ENCODE measurements around the gene SORCS2. TPM values are rescaled to one million over a fixed set of nuclear protein-coding genes. Genes with fewer than 3 reads are reported as not detected.

The SORCS2 gene
- total and polyA plus RNA-seq, 2 of the 4 experiments (the other 2 are of a cell fraction), result 0.36 to 0.62 TPM

GRCh38 chr4:7241597-7242125 is 49.3 kb downstream of the SORCS2 start:
- Histone ChIP-seq H3K56ac (ENCODE audit: extremely low read depth, insufficient read depth, low read length) (no peak overlapping the region), H2AFZ (replicated peaks; ENCODE audit: low read length, poor library complexity) (no peak overlapping the region), H3K9me1 (ENCODE audit: insufficient read depth, low read length) (no peaks in the 10 kb centered on the region), H3K4me3 (ENCODE audit: insufficient read depth, low read depth, low read length) (no peak overlapping the region), H2BK20ac (ENCODE audit: low read depth, low read length) (no peak overlapping the region), H3K4me1 (ENCODE audit: control insufficient read depth, insufficient read depth, low read length) (no peaks in the 10 kb centered on the region), H2BK5ac (ENCODE audit: low read depth, low read length, poor library complexity, severe bottlenecking) (no peak overlapping the region), H2BK120ac (ENCODE audit: low read depth, low read length) (no peak overlapping the region), H3K9ac (ENCODE audit: low read depth, low read length) (no peak overlapping the region), H4K91ac (ENCODE audit: insufficient read depth, low read depth, low read length) (no peak overlapping the region), H2AK5ac (ENCODE audit: low read depth, low read length) (no peak overlapping the region), H3K27me3 (ENCODE audit: control insufficient read depth, insufficient read depth, low read length) (peaks cover 22% of the 10 kb centered on the region; the same call in 1 of the 2 replicates), H3K9me3 (ENCODE audit: control insufficient read depth, insufficient read depth, low read length) (peaks cover 4% of the 10 kb centered on the region), H3K14ac (replicated peaks; ENCODE audit: low read depth, low read length) (no peak overlapping the region), H3K27ac (ENCODE audit: insufficient read depth, low read length) (no peak overlapping the region), H2AK9ac (replicated peaks; ENCODE audit: low read depth, low read length, poor library complexity) (peak overlapping the region; percentile 42), H4K8ac (ENCODE audit: low read depth in 2 of 2, low read length in 2 of 2) (no peak overlapping the region), H3K18ac (ENCODE audit: low read depth, low read length) (no peak overlapping the region), H2BK15ac (ENCODE audit: low read depth, low read length) (no peak overlapping the region), H4K20me1 (ENCODE audit: insufficient read depth, low read length) (no peaks in the 10 kb centered on the region), H3K79me1 (ENCODE audit: low read depth in 1 of 2, low read length in 2 of 2) (no peaks in the 10 kb centered on the region), H4K5ac (ENCODE audit: low read depth, low read length) (no peak overlapping the region), H3K4me2 (ENCODE audit: low read depth, low read length) (no peak overlapping the region), H3K36me3 (ENCODE audit: control insufficient read depth, insufficient read depth, low read length) (no peaks in the 10 kb centered on the region), H3K4ac (ENCODE audit: low read depth, low read length) (no peak overlapping the region), H3K23ac (ENCODE audit: low read depth, low read length) (no peak overlapping the region)
- dilution Hi-C loops (cut with HindIII; ENCODE audit: low sequenced_read_pairs, unreplicated experiment), result no loop called here
- ChIA-PET POLR2A (ENCODE audit: unreplicated experiment) (no interaction called here), CTCF (no interaction called here)
- in situ Hi-C loops (cut with MboI; ENCODE audit: low sequenced_read_pairs), result no loop called here
- no peak for ATAC-seq (ENCODE audit: low read depth)
- BruUV-seq (replicated peaks), result no TSS peak
- 91% methylated on average over 7 of the region's 18 CpGs; no CpG with 5 or more reads in 1 of the 2 experiments for WGBS, 2 experiments (ENCODE audit: extremely low coverage in 2 of 2, insufficient read length in 1 of 2)
- no peak for DNase-seq
- TF ChIP-seq NFE2L2 (IDR thresholded peaks at IDR 0.05; ENCODE audit: low read depth, low read length) (no peak), CTCF (conservative IDR thresholded peaks at IDR 0.05; ENCODE audit: low read depth, low read length) (no peak)
- intact Hi-C loops (cut with micrococcal nuclease), result no loop called here
